ENCODE measurements around the gene TEX2.
A peak's percentile ranks its signal among the peaks of the same experiment; 100 is the strongest.
"Not testable (repeated sequence)": the region's sequence is repeated elsewhere in the genome, so short reads cannot be mapped to it uniquely, and the experiment has no call there.

Gene TEX2

DNA sequence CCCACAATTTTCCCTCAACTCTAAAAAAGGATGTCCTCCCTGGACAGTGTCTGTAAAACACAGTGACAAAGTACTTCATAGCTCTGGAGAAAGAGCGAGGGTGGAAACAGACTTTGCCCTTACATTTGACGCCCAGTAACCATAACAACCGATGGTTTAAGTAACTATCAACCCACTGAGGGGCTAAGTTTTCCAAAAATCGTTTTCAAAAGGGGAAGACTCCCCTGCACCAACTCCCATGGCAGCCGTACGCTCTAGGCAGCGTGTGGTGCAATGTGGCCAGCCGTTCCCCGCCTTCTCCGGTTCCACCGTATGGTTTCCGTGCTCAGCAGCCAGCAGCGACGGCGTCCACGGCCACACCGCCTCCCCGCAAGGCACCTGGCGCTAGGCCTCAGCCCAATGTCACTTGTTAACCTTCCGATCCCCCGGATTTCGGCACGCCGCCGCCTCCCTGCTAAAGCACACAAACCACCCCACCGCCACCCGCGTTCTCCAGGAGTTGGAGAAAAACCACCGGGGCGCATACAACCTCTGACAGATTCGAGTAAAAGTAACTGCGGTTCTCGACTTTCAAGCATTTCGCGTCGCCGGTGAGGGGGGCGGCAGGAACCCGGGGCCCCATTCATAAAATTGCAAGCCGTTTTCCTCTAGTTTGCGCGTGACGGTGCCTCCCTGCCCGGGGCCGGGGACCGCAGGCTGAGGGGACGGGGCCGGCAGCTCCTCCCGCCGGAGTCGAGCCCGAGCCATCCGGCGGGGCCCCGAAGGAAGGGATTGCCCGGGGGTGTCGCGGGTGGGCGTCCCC, 661 bp downstream of the TEX2 start:
- peak; percentile 18 for DNase-seq

DNA sequence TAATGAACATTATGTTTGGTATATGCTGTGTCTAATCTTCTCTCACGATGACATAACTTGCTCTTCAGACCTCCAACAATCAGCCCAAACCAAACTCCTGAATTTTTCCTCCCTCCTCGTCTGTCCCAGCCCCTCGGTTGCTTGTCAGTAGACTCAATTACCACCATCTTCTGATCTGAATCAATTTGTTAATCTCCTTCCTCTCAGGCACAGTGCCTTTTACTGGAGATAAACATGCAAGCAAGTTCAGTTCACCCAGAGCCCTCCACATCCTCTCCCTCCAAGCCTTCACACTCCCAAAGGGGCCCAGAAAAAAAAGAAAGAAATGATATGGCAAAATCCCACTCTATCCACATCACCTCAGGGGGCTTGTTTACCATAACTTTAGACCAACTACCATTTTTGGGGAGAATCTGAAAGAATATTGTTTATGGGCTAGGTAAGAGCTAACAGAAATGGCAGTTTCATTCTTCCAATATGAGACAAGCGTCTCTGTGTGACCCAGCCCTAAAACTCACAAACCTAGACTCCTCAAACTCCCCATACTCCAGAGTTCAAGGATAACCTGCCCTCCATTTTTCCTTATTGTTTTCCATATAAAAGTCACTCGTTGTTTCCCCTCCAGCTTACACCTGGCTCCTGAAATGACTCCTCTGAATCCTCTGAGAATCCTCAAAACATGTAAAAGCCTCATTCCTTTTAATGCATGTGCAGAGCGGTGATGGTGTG, 1.5 kb downstream of the TEX2 start:
- DNase-seq: no peak

DNA sequence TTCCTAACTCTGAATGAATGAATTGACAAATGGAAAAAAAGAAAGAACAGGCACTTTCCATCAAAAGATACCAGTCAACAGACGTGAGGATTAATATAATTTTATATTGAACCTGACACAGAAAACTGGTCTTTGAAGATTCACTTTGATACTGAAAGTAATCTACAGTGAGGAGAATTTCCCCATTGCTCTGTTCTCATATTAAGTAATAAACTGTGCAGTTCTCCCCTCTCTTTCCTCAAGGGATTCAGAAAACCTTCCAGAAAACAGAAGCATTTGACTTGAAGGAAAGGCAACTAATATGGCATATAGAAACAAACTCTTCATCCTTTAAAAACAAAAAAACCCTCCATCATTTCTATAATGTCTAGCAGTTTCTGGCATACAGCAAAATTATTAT, 2.2 kb downstream of the TEX2 start:
- no peak for DNase-seq

DNA sequence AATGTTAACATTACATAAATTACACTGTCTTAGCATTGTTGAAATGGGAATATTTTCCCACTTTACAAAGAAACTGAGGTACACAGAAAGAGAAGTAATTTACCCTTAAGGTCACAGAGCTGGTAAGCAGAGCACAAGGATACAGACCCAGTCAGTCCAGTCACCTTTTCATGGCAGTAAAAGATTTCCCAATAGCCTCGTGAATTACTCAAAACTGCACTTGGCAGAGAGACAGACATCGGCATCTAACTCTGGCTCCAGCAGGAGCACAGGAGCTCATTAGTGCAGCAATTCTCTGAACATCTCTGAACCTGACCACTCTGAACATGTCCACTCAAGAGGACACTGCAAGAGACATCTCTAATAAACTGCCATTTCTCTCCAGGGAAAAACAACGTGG, 3.1 kb downstream of the TEX2 start:
- no peak for DNase-seq

DNA sequence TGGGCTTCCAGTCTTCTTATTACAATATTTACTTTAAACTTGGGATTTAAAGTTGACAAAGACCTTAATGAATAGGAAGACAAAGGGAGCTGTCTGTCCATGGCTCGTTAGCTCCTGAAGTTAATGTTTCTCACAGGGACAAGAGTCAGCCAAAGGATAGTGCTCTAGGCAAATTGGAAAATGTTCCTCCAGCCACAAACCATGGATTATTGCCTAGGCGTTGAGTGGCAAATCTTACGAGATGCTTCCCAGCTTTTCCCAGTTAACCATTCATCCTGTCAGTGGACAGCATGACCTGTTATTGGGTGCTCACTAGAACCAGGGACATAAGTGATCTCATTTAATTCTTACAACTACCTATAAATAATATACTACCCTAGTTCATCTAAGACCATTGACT, 3.6 kb downstream of the TEX2 start:
- DNase-seq: no peak

DNA sequence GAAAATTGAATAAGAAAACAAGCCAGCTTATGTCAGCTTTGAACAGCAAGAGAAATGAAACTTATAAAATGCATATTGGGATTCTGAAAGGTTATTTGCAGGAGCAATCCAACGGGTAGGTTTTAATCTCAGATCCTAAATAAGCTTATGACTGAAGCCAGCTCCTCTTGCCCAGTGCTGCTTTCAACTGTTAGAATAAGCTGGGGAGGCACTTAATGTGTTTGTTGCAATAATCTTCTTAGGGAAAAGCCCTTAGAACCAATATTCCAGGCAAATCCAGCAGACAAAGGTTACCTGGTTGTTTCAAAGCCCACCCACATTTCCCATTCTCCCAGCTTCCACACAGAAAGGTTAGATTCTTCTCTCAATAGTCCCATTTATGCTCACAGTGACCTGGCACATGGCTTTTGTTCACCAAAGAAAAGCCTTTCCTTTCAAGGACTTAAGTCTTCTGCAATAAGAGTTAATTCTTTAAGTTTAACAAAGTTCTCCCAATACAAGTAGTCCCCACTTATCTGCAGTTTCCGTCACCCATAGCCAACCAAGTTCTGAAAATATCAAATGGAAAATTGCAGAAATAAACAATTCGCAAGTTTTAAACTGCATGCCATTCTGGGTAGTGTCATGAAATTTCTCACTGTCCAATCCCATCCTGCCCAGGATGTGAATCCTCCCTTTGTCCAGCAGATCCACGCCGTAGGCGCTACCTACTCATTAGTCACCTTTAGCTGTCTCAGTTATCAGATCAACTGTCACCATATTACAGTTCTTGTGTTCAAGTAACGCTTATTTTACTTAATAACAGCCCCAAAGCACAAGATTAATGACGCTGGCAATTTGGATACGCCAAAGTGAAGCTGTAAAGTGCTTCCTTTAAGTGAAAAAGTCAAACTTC, 5.9 kb downstream of the TEX2 start:
- DNase-seq: peak; percentile 12

DNA sequence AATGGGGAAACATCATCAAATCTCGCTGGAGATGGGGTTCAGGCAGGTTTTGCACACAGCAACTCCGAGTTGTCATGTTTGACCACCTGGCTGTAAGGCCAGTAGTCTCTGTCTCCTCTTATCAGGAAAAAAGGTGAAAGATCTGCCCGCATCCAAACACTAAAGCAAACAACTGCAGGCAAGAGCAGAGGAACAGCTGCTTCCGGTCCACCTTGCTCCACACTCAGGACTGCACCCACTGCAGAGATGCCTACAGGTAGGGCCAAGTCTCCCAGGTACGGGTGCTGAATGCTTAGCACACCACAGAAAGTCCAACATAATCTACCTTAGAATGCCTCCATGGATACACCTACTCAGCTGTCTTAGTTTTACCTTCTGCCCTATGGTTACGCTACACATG, 7.3 kb downstream of the TEX2 start:
- no peak for DNase-seq

DNA sequence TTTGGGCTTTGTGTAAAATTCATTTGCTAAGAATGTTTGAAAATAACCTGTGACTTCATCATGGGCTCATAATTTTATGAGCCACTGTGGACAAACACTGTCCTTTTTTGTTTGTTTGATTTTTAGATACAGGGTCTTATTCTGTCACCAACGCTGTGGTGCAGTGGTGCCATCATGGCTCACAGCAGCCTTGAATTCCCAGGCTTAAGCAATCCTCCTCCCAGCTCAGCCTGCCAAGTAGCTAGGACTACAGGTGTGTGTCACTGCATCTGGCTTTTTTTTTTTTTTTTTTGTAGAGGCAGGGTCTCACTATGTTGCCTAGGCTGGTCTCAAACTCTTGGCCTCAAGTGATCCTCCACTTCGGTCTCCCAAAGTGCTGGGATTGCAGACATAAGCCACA, 8.3 kb downstream of the TEX2 start:
- no peak for DNase-seq

DNA sequence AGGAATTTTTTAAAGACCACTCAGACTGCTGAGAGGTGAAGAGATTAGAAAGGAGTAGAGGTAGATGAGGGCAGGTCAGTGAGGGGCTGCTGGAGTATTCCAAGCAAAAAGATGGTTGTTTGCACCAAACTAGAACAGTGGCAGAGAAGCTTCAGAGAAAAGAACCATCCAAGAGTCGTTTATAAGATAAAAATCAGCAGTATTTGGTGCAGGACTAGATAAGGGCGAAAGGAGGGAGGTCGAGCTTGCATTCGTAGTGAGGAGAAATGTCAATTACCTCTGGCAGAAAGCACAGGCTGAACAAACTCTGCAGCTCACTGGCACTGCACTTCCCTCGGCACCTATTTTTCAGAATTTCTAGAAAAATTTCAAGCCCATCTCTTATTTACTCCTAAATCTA, 9.6 kb downstream of the TEX2 start:
- no peak for DNase-seq

DNA sequence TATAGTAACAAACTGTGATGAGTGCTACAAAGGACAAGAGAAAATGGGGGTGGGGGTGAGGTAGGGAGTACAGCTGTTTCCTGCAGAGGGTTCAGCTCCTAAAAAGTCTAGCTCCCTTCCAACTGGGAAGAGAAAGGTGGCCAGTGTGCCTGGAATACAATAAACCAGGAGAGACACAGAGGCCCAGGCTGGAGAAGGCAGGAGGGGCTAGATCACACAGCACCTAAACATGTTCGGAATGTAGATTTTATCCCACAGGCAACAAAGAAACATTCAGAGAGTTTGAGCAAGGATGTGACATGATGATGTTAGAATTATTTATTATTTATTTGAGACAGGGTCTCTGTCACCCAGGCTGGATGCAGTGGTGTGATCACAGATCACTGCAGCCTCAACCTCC, 10.2 kb downstream of the TEX2 start:
- DNase-seq: peak; percentile 56

DNA sequence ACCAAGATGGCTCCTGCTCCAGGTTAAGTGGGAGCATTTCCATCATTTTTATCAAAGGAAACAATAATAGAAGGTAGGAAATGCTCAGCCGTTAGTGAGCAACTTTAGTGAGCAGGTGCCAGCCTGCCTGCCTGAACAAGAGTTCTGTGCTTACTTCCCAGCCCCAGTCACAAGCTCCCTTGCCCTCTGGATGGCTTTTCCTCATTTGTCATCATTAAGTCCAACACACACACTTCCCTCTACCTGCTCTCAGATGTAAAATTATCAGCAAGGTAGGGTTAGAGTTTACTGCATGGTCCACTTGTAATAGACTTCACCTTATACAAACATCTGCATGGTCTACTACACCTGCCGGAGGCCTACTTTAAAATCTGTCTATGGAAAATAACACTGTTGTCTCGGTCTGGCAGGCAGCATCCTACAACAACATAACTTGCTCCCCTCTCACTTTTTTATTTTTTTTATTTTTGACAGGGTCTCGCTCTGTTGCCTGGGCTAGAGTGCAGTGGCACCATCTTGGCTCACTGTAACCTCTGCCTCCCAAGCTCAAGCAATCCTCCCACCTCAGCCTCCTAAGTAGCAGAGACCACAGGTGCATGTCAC, 12.7 kb downstream of the TEX2 start:
- DNase-seq: no peak

DNA sequence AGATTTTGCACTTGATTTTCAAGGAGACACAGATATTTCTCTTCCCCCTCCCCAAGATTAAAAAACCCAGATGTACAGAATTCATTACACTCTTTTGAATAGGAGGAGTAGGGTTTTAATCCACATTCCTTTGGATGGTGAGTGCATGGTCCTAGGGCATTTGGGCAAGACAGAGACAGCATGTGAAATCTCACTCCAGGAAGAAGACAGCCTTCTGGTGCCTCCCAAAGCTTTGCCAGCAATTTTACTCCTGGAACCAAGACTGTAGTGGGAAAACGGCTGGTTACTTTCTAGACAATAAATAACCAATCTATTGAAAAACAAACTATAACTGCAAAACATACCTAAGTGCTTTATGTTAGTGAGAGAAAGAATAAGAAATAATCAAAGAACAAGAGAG, 15.2 kb downstream of the TEX2 start:
- no peak for DNase-seq

DNA sequence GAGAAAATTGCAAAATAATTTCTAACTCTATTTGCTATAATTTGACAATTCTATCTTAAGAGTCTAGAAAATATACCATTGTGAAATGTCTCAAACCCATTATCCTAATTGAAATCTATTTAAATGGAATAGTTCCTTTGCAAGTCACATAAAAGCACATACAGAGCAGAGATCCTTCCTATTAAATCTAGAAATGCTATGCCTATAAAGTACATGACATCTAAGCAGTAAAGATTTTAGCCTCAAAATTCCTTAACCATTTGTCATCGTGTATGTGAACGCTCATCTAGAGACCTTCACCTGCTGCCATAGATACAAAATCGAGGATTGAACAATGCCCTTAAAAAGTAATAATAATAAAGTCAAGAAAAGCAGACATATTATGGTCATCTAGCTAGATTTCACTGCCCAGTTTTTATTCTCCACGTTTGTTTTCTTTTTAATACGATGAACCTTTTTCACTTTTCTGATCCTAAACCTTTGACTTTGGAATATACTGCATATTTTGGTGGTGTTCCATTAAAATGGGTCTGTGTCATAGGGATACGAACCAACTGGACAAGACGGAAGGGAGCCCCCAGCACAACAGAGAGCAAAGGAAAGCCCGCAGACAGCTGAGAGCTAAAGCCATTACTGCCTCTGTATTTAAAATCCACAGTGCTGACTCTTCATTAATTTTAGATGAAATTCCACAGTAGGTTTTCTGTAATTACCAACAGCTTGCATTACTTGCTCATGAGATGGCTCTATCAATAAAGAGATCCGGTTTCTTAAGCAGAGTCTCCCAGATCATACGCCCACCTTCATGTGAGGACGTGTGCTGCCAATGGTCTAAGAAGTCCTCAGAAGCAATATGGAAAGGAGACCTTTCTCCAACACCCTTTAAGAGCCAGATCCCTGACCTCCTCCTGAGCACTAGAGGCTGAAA, 17.6 kb downstream of the TEX2 start:
- peak; percentile 60 for DNase-seq

DNA sequence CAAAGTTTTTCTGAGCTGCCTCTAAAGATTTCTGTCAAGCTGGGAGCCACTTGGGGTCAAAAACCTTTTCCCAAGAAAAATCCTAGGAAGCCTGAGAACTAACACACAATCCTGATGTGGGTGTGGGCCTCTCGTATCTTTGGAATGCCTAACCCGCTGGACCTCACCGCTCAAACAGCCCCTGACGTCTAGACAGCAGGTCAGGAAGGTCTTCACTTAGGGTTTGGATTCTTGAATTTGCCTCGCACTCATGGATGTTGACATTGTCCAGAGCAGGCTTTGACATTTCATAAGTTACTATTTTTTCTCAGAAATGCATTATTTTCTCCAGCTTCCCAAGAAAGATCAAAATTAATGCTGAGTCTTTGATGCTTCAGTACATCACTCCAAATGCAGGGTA, 18.9 kb downstream of the TEX2 start:
- DNase-seq: peak; percentile 71

DNA sequence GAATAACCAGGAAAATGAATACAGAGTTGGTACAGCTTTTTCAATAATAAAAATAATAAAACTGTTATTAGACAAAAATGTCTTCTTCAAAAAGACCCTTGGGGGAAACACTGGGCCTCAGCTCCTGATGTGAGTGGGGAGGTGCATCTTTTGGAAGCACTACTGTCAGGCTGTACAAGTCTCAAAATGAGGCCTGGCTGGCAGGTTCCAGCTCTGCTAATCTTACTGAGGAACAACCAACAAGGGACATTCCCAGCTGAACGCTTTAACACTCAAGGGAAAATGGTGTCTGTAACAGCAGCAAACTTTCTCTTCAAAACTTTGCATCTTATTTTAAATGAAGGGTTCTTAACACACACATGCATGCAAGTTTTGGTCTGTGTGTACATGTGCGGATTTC, 19.7 kb downstream of the TEX2 start:
- DNase-seq: no peak

DNA sequence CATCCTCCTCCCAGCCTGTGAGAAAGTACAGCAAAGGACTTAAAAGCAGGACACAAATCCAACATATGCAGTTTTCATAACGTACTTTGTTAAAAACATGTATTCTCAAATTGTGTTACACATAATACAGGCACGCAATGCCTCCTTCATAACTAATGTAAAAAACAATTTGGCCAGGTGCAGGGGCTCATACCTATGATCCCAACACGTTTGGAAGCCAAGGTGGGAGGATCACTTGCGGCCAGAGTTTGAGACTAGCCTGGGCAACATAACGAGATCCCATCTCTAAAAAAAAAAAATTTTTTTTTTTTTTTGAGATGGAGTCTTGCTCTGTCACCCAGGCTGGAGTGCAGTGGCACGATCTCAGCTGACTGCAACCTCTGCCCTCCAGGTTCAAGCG, 20.4 kb downstream of the TEX2 start:
- DNase-seq: no peak

DNA sequence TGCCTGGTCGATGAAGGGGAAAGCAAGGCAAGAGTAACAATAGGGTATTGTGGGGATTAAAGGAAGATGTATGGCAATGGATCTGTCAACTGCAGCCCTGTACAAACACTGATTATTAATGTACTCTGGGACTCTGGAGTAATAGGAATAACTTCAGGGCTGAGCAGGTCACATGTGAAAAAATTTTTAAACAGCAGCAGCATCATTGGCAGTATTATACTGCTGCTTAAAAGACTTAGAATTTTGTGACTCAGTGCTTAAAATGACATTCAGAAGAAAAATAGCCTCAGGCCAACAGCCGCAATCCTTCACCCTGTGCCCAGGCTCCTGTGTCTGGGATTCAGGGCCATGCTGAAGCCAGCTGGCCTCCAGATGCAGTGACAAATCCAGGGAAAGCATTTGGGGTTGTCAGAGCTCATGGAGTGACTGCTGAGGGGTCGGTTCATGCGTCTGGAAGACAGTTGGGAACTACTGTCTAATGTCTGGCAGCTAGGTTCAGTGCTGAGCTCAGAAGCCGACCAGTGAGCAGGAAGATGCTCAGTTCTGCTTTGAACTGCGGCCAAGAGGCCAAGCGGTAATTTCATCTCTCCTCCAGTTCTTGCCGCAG, 22.2 kb downstream of the TEX2 start:
- peak; percentile 86 for DNase-seq

DNA sequence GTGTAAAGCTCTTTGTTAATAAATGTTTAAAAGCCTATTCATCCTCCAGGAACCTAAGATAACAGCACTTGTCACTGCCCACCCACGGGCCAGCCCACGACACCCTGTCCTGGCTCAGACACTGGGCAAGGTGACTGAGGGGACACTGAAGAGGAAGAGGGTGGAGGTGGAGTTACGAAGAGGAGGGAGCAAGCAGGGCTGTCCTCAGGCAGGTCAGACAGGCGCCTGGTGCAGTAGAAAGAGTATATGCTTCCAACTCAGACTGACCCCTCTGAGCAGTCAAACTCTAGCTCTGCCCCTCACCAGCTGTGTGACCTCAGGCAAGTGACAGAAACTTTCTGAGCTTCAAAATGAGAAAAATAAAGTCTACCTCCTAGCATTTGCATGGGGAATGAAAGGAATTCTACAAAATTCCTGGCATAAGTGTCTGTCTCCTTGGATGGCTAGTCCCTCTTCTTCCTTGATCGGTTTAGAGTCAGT, 22.8 kb downstream of the TEX2 start:
- peak; percentile 53 for DNase-seq

DNA sequence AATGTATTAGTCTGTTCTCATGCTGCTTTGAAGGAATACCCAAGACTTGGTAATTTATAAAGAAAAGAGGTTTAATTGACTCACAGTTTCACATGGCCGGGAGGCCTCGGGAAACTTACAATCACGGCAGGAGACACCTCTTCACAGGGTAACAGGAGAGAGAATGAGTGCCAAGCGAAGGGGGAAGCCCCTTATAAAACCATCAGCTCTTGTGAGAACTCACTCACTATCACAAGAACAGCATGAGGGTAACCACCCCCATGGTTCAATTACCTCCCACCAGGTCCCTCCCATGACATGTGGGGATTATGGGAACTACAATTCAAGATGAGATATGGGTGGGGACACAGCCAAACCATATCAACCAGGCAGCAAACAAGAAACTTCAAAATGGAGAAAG, 24.6 kb downstream of the TEX2 start:
- DNase-seq: not testable (repeated sequence)

DNA sequence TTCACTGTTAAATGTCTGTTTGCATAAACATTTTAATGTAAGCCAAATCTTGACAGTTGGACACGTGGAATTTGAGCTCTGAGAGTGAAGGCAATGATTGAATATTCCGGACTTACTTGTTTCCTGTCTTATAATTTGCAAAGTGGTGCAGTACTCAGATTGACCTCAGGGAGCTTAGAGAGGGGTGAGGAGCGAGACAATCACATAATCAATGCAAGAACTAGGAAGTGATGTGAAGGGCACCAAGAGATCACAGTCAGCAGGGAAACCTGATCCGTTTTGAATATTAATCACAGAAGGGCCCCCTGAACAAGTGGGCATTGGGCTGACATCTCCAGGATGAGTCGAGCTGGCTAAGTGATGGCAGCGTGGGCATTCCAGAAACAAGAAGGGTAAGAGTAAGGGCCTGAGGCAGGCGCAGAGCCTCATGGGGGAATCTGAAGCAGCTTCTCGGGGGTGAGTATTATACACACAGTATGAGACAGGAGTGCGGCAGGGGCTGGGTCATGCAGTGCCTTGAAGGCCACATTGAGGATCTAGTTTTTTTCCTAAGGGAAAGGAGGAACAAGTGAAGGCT, 26.1 kb downstream of the TEX2 start:
- no peak for DNase-seq

DNA sequence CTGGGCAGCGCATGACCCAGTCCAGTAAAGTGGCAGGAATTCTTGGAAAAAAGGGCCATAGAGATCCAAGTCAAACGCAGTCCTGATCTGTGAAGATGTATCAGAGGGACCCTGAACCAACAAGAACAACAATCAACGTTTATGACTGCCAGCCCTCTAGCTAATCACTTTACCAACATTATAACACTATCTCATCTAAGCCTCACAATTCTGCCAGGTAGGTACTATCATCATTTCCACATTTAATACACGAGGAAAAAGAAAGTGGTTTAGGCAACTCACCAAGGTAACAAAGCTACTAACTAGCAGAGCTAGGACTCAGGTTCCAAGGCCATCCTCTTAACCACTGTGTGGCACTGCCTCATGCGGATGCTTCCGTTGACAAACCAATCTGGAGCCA, 28.1 kb downstream of the TEX2 start:
- DNase-seq: no peak

Data from fibroblast of skin of back (primary cell).